ENCODE measurements around the gene CBFB. TPM values are rescaled to one million over a fixed set of nuclear protein-coding genes. Genes with fewer than 3 reads are reported as not detected.
"Not testable (repeated sequence)": the region's sequence is repeated elsewhere in the genome, so short reads cannot be mapped to it uniquely, and the experiment has no call there.

Gene CBFB
- total RNA-seq, 4 donors from 2014 or later: 42.4 to 76.3 (median 48.2) TPM

- no peak for TF ChIP-seq POLR2A (IDR thresholded peaks at IDR 0.05)
- TF ChIP-seq, protein P1, sequence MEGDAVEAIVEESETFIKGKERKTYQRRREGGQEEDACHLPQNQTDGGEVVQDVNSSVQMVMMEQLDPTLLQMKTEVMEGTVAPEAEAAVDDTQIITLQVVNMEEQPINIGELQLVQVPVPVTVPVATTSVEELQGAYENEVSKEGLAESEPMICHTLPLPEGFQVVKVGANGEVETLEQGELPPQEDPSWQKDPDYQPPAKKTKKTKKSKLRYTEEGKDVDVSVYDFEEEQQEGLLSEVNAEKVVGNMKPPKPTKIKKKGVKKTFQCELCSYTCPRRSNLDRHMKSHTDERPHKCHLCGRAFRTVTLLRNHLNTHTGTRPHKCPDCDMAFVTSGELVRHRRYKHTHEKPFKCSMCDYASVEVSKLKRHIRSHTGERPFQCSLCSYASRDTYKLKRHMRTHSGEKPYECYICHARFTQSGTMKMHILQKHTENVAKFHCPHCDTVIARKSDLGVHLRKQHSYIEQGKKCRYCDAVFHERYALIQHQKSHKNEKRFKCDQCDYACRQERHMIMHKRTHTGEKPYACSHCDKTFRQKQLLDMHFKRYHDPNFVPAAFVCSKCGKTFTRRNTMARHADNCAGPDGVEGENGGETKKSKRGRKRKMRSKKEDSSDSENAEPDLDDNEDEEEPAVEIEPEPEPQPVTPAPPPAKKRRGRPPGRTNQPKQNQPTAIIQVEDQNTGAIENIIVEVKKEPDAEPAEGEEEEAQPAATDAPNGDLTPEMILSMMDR (IDR thresholded peaks at IDR 0.05): no peak
- intact Hi-C loops (cut with DNase I; ENCODE audit: low total_unique reads): no loop called here
- WGBS, 2 donors: 81 to 85% methylated on average over 2 of the region's 2 CpGs
- no peak for DNase-seq (ENCODE audit: low spot score in 2 of 2)
- no peak overlapping the region for H3K4me3 ChIP-seq (ENCODE audit: low read depth, poor library complexity, severe bottlenecking)
Measured at GRCh38 chr16:66991545-66992077, 37.3 kb upstream of the CBFB start.

DNA sequence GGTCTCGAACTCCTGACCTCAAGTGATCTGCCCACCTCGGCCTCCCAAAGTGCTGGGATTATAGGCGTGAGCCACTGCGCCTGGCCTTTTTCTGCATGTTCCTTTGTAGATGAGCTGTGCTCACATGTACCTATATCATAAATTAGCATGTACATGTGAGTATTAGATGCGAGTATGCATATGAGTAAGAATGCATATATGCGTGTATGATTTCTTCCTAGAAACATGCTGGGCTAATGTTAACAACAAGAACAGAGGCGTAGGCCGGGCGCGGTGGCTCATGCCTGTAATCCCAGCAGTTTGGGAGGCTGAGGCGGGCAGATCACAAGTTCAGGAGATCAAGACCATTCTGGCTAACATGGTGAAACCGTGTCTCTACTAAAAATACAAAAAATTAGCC lies 35.4 kb upstream of the CBFB start:
- intact Hi-C loops (cut with DNase I; ENCODE audit: low total_unique reads); DNase-seq (ENCODE audit: low spot score in 2 of 2); H3K4me3 ChIP-seq (ENCODE audit: low read depth, poor library complexity, severe bottlenecking): not testable (repeated sequence)
- 96 to 97% methylated on average over 12 of the region's 12 CpGs for whole genome bisulfite sequencing, 2 donors

DNA sequence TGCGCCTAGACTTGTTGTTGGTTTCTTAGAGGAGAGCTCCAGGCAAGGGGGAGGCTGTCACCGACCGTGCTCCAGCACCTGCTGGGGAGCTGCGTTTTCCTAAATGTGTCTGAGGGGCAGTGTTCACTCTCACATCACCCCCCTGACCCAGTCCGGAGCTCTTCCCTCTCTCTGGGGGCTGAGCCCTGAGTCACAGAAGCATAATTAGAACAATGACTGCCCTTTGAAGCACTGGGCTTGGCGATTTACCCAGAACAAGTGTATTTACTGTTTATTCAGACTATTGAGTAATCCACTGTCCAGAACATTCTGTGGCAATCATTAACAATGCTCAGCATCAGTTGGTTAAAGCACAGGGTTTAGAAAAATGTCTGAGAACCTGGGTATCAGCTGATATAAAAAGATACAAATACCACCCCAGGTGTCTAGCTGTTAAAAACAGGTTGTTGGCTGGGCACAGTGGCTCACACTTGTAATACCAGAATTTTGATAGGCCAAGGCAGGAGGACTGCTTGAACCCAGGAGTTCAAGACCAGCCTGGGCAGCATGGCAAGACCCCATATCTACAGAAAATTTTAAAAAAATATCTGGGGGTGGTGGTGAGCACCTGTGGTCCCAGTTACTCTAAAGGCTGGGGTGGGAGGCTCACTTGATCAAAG lies 32.5 kb upstream of the CBFB start:
- TF ChIP-seq, protein P1 (IDR thresholded peaks at IDR 0.05): no peak
- TF ChIP-seq POLR2A (IDR thresholded peaks at IDR 0.05): no peak
- DNase-seq (ENCODE audit: low spot score in 2 of 2): peak; percentile 74 to 88
- WGBS, 2 donors: 55 to 63% methylated on average over 6 of the region's 6 CpGs
- H3K4me3 ChIP-seq (ENCODE audit: low read depth, poor library complexity, severe bottlenecking): no peak overlapping the region
- intact Hi-C loops (cut with DNase I; ENCODE audit: low total_unique reads): no loop called here

- H3K4me3 ChIP-seq (ENCODE audit: low read depth, poor library complexity, severe bottlenecking): no peak overlapping the region
- no peak for DNase-seq (ENCODE audit: low spot score in 2 of 2)
- intact Hi-C loops (cut with DNase I; ENCODE audit: low total_unique reads): no loop called here
- WGBS, 2 donors: 74 to 79% methylated on average over 3 of the region's 3 CpGs
- no peak for TF ChIP-seq POLR2A (IDR thresholded peaks at IDR 0.05)
- TF ChIP-seq, protein P1 (IDR thresholded peaks at IDR 0.05): no peak
Measured at GRCh38 chr16:66996983-66997358, 32.0 kb upstream of the CBFB start.

- DNase-seq (ENCODE audit: low spot score in 2 of 2): peak; percentile 36 to 92
- intact Hi-C loops (cut with DNase I; ENCODE audit: low total_unique reads): no loop called here
- TF ChIP-seq, protein P1 (IDR thresholded peaks at IDR 0.05): no peak
- no peak for TF ChIP-seq POLR2A (IDR thresholded peaks at IDR 0.05)
- H3K4me3 ChIP-seq (ENCODE audit: low read depth, poor library complexity, severe bottlenecking): peak overlapping the region; percentile 26
- 4 to 19% methylated on average over 20 to 52 of the region's 89 CpGs for WGBS, 2 donors
Measured at GRCh38 chr16:67000384-67001351, 28.3 kb upstream of the CBFB start.

DNA sequence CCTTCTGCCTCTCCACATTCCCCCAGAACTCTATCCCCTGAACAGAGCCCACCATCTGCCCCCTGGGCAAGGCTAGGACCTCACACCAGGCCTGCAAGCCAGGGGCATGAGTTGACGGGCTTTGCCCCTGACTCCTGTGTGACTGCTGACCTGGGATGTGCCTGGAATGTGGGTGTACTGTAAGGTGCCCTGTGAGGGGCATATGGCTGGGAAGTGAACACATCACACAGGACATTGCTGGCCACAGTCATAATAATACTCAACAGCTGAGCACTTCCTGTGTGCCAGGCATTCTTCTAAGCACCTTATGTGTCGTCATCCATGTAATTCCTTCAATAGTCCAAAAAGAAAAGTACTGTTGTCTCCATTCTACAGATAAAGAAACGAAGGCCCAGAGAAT lies 27.2 kb upstream of the CBFB start:
- intact Hi-C loops (cut with DNase I; ENCODE audit: low total_unique reads): no loop called here
- WGBS, 2 donors: 90 to 96% methylated on average over 3 of the region's 3 CpGs
- TF ChIP-seq, protein P1 (IDR thresholded peaks at IDR 0.05): no peak
- no peak for TF ChIP-seq POLR2A (IDR thresholded peaks at IDR 0.05)
- no peak overlapping the region for H3K4me3 ChIP-seq (ENCODE audit: low read depth, poor library complexity, severe bottlenecking)
- no peak for DNase-seq (ENCODE audit: low spot score in 2 of 2)

Data from lower leg skin (tissue), 4 donors.